Endothelial cell of umbilical vein (primary cell): ENCODE measurements around the gene SPNS2.

Source experiments
- EZH2 ChIP-seq: IDR thresholded peaks from 2 replicates; pipeline ENCODE4 v1.6.1; 2012; ENCODE audit warnings: borderline replicate concordance, low read depth, mild to moderate bottlenecking, moderate library complexity, low read length, inconsistent platforms; ENCODE audit not compliant: severe bottlenecking
- FOS ChIP-seq: IDR thresholded peaks from 2 replicates; pipeline ENCODE4 v1.6.1; 2011; ENCODE audit warnings: mild to moderate bottlenecking, low read length, moderate library complexity, borderline replicate concordance; ENCODE audit not compliant: insufficient read depth
- GATA2 ChIP-seq: IDR thresholded peaks from 2 replicates; pipeline ENCODE4 v1.7.0; 2011; ENCODE audit warnings: low read depth, mild to moderate bottlenecking, moderate library complexity, mixed read lengths, low read length; ENCODE audit not compliant: insufficient read length, insufficient read depth
- JUN ChIP-seq: IDR thresholded peaks from 2 replicates; pipeline ENCODE4 v1.6.1; 2011; ENCODE audit warnings: borderline replicate concordance, low read depth; ENCODE audit not compliant: insufficient read length, insufficient read depth
- MYC ChIP-seq: IDR thresholded peaks from one replicate; pipeline ENCODE4 v1.6.1; 2011; ENCODE audit warnings: mild to moderate bottlenecking, low read depth, low read length
- POLR2A ChIP-seq: IDR thresholded peaks from 2 replicates; pipeline ENCODE4 v1.6.1; 2012; ENCODE audit warnings: low read depth, mild to moderate bottlenecking, control low read depth, low read length
- POLR2AphosphoS5 ChIP-seq: IDR thresholded peaks from 2 replicates; pipeline ENCODE4 v1.6.1; 2012; ENCODE audit warnings: low read depth, mild to moderate bottlenecking, control low read depth, low read length, moderate library complexity; ENCODE audit not compliant: insufficient read depth
- TF ChIP-seq, protein P1 (sequence below), 2 donors: IDR thresholded peaks; 1 replicate in 1 of 2; 2 replicates in 1 of 2; pipeline ENCODE4 v1.5.1; 2011; ENCODE audit warnings: low read length in 2 of 2, mild to moderate bottlenecking in 2 of 2, moderate library complexity in 2 of 2, control low read depth in 1 of 2, inconsistent platforms in 1 of 2, low read depth in 1 of 2; ENCODE audit not compliant: insufficient read depth in 1 of 2; ENCODE audit errors: extremely low read depth in 1 of 2
- TF ChIP-seq, protein P2 (sequence below): IDR thresholded peaks from 2 replicates; pipeline ENCODE4 v1.6.1; 2011; ENCODE audit not compliant: insufficient read depth, insufficient read length

DNA sequence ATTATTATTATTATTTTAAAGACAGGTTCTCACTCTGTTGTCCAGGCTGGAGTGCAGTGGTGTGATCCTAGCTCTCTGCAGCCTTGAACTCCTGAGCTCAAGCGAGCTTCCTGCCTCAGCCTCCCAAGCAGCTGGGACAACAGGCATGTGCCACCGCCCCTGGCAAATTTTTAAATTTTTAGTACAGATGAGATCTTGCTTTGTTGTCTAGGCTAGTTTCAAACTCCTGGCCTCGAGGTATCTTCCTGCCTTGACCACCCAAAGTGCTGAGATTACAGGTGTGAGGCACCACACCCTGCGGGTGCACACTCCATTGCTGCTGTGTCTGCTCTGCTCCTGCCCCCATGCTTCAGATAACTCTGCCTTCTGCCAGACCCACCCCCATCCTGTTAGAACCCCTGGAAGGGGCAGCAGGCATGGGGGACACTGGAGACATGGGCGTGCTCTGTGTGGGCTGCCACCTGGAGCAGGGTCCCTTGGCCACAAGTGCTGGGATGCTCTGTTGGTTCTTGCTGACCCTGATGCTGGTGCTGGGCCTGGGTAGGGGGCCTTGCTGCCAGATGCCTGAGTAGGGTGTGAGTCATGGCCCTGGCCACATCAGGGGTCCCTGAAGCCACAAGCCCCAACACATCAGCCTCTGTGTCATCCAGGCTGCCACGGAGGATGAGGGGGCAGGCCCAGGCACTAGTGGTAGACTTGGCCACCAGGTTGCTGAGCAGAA lies 59.1 kb downstream of the SPNS2 start:
- TF ChIP-seq POLR2AphosphoS5 = no peak
- no peak for TF ChIP-seq POLR2A
- TF ChIP-seq, protein P1, sequence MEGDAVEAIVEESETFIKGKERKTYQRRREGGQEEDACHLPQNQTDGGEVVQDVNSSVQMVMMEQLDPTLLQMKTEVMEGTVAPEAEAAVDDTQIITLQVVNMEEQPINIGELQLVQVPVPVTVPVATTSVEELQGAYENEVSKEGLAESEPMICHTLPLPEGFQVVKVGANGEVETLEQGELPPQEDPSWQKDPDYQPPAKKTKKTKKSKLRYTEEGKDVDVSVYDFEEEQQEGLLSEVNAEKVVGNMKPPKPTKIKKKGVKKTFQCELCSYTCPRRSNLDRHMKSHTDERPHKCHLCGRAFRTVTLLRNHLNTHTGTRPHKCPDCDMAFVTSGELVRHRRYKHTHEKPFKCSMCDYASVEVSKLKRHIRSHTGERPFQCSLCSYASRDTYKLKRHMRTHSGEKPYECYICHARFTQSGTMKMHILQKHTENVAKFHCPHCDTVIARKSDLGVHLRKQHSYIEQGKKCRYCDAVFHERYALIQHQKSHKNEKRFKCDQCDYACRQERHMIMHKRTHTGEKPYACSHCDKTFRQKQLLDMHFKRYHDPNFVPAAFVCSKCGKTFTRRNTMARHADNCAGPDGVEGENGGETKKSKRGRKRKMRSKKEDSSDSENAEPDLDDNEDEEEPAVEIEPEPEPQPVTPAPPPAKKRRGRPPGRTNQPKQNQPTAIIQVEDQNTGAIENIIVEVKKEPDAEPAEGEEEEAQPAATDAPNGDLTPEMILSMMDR (IDR thresholded peaks at IDR 0.05; ENCODE audit: extremely low read depth in 1 of 2, insufficient read depth in 1 of 2, low read depth in 1 of 2, low read length in 2 of 2) = no peak
- TF ChIP-seq MYC = no peak
- TF ChIP-seq EZH2 = no peak
- TF ChIP-seq GATA2 = no peak
- TF ChIP-seq FOS = no peak
- TF ChIP-seq, protein P2, sequence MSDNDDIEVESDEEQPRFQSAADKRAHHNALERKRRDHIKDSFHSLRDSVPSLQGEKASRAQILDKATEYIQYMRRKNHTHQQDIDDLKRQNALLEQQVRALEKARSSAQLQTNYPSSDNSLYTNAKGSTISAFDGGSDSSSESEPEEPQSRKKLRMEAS = no peak
- TF ChIP-seq JUN = no peak
